Muscle of arm (tissue), 12 donors: ENCODE data around the gene ATAT1. TPM values are rescaled to one million over a fixed set of nuclear protein-coding genes. Genes with fewer than 3 reads are reported as not detected.

ENCODE experiments used
- polyA plus RNA-seq, 12 donors: library from polyadenylated mRNA; unstranded; fragments of 120-200 nt; gene quantifications; one replicate each; pipeline ENCODE4 v1.2.1, GENCODE V29; 2013; ENCODE audit not compliant: insufficient read length in 12 of 12

ATAT1 gene
- polyA plus RNA-seq, 12 donors = 16.0 to 52.5 (median 19.8) TPM; not detected in 1

Other genes with a start within 250 kb of the ATAT1 start
- gene HLA-E, start 137.4 kb upstream of the ATAT1 start, polyA plus RNA-seq = 100 to 1,000 TPM in 1 of 12 donors, 10 to 100 TPM in 10, not detected in 1; 62.2 to 109 (median 76.8) TPM
- gene GNL1, start 70.4 kb upstream of the ATAT1 start, polyA plus RNA-seq = 10 to 100 TPM in 11 of 12 donors, not detected in 1; 41.0 to 65.4 (median 51.1) TPM
- 10 to 100 TPM in 11 of 12 donors, not detected in 1; 14.5 to 33.7 (median 22.0) TPM for gene PRR3, start 69.6 kb upstream of the ATAT1 start, polyA plus RNA-seq
- gene ABCF1, start 55.4 kb upstream of the ATAT1 start, polyA plus RNA-seq = 10 to 100 TPM in 11 of 12 donors, not detected in 1; 42.1 to 69.0 (median 47.1) TPM
- gene PPP1R10, start 9.6 kb upstream of the ATAT1 start, polyA plus RNA-seq = 10 to 100 TPM in 11 of 12 donors, not detected in 1; 26.4 to 71.5 (median 31.8) TPM
- gene MRPS18B, start 9.0 kb upstream of the ATAT1 start, polyA plus RNA-seq = 10 to 100 TPM in 11 of 12 donors, not detected in 1; 40.6 to 60.2 (median 51.1) TPM
- gene C6orf136, start 20.3 kb downstream of the ATAT1 start, polyA plus RNA-seq = 10 to 100 TPM in 10 of 12 donors, 1 to 10 TPM in 1, not detected in 1; 8.4 to 75.6 (median 15.7) TPM
- gene DHX16, start 46.1 kb downstream of the ATAT1 start, polyA plus RNA-seq = 10 to 100 TPM in 11 of 12 donors, not detected in 1; 20.7 to 33.4 (median 22.6) TPM
- 10 to 100 TPM in 11 of 12 donors, not detected in 1; 37.4 to 65.9 (median 41.1) TPM for gene PPP1R18, start 59.8 kb downstream of the ATAT1 start, polyA plus RNA-seq
- gene NRM, start 64.1 kb downstream of the ATAT1 start, polyA plus RNA-seq = 10 to 100 TPM in 11 of 12 donors, not detected in 1; 32.1 to 50.3 (median 38.9) TPM
- gene MDC1, start 90.4 kb downstream of the ATAT1 start, polyA plus RNA-seq = 10 to 100 TPM; 19.5 to 54.6 (median 26.0) TPM
- 1,000 to 10,000 TPM in 2 of 12 donors, 100 to 1,000 TPM in 10; 374 to 1,081 (median 842) TPM for gene TUBB, start 93.5 kb downstream of the ATAT1 start, polyA plus RNA-seq
- 100 to 1,000 TPM in 7 of 12 donors, 10 to 100 TPM in 4, not detected in 1; 92.8 to 121 (median 107) TPM for gene FLOT1, start 115.8 kb downstream of the ATAT1 start, polyA plus RNA-seq
- gene IER3, start 117.7 kb downstream of the ATAT1 start, polyA plus RNA-seq = 10 to 100 TPM in 7 of 12 donors, 1 to 10 TPM in 4, not detected in 1; 7.2 to 18.7 (median 11.0) TPM